MM.1S (cell line): ENCODE results near the gene FAAP100.

Experiments used
- CTCF ChIP-seq: fragments of 300-600 bp; sonication (generic); IDR thresholded peaks from 2 replicates; pipeline ENCODE4 v1.5.1; 2016; ENCODE audit warnings: antibody characterized with exemption, low read length, mixed read lengths
- EZH2 ChIP-seq: fragments of 300-600 bp; sonication (generic); optimal IDR thresholded peaks from 2 replicates; pipeline ENCODE3; 2017; ENCODE audit warnings: low read depth, mild to moderate bottlenecking, antibody characterized with exemption, low read length, mixed read lengths

- TF ChIP-seq CTCF (no peak), EZH2 (no peak)
Measured at GRCh38 chr17:81502471-81503017, 49.6 kb downstream of the FAAP100 start.
